KOPT-K1 (cell line): ENCODE measurements around the gene PHF1.

Experiments used
- H3K27ac ChIP-seq: fragments of 200-600 bp; sonication (generic); 2 replicates; pipeline ENCODE4 v1.5.1; 2016; ENCODE audit warnings: antibody characterized with exemption, mild to moderate bottlenecking, low read depth, low read length; ENCODE audit not compliant: poor library complexity, severe bottlenecking
- H3K36me3 ChIP-seq: fragments of 200-600 bp; sonication (generic); 2 replicates; pipeline ENCODE4 v1.5.1; 2017; ENCODE audit warnings: antibody characterized with exemption, mild to moderate bottlenecking, low read length, moderate library complexity; ENCODE audit not compliant: insufficient read depth
- H3K9me3 ChIP-seq: fragments of 200-600 bp; sonication (generic); 2 replicates; pipeline ENCODE4 v1.5.1; 2017; ENCODE audit warnings: antibody characterized with exemption, low read length, mild to moderate bottlenecking; ENCODE audit not compliant: insufficient read depth, poor library complexity, severe bottlenecking

PHF1 gene

GRCh38 chr6:33410050-33410710, 634 bp upstream of the PHF1 start:
- H3K9me3 ChIP-seq: no peaks in the 10 kb centered on the region
- peaks cover 68% of the 10 kb centered on the region for H3K36me3 ChIP-seq
- peak overlapping the region; percentile 88 for H3K27ac ChIP-seq

- no peaks in the 10 kb centered on the region for H3K9me3 ChIP-seq
- peaks cover 68% of the 10 kb centered on the region for H3K36me3 ChIP-seq
- H3K27ac ChIP-seq: peak overlapping the region; percentile 75
These were observed 805 bp downstream of the PHF1 start for GRCh38 chr6:33411632-33412005.

GRCh38 chr6:33412140-33413009, 1.6 kb downstream of the PHF1 start:
- Histone ChIP-seq H3K9me3 (no peaks in the 10 kb centered on the region), H3K36me3 (peaks cover 63% of the 10 kb centered on the region), H3K27ac (no peak overlapping the region)

- Histone ChIP-seq H3K9me3 (no peaks in the 10 kb centered on the region), H3K36me3 (peaks cover 52% of the 10 kb centered on the region), H3K27ac (no peak overlapping the region)
These were observed 2.7 kb downstream of the PHF1 start for GRCh38 chr6:33413241-33414120.

- Histone ChIP-seq H3K36me3 (peaks cover 48% of the 10 kb centered on the region), H3K9me3 (no peaks in the 10 kb centered on the region), H3K27ac (no peak overlapping the region)
These were observed 3.9 kb downstream of the PHF1 start for GRCh38 chr6:33414592-33415271.

- Histone ChIP-seq H3K36me3 (peaks cover 48% of the 10 kb centered on the region), H3K9me3 (no peaks in the 10 kb centered on the region), H3K27ac (no peak overlapping the region)
These were observed 5.0 kb downstream of the PHF1 start for GRCh38 chr6:33415831-33416230.

- peak overlapping the region; percentile 93 for H3K27ac ChIP-seq
- H3K9me3 ChIP-seq: no peaks in the 10 kb centered on the region
- peaks cover 48% of the 10 kb centered on the region for H3K36me3 ChIP-seq
These were observed 5.7 kb downstream of the PHF1 start for GRCh38 chr6:33416386-33417127.

- Histone ChIP-seq H3K36me3 (peaks cover 45% of the 10 kb centered on the region), H3K27ac (peak overlapping the region; percentile 93), H3K9me3 (no peaks in the 10 kb centered on the region)
These were observed 6.5 kb downstream of the PHF1 start for GRCh38 chr6:33417128-33417902.

- Histone ChIP-seq H3K9me3 (no peaks in the 10 kb centered on the region), H3K36me3 (peaks cover 37% of the 10 kb centered on the region), H3K27ac (peak within 1 kb of the TSS; percentile 93)
These were observed 7.3 kb downstream of the PHF1 start, which contains the start of gene CUTA for GRCh38 chr6:33417903-33418689. CUTA (minus strand) TSS chr6:33418107; CDS start chr6:33418000, 107 bp downstream.

- Histone ChIP-seq H3K36me3 (peaks cover 37% of the 10 kb centered on the region), H3K9me3 (no peaks in the 10 kb centered on the region), H3K27ac (peak overlapping the region; percentile 93)
These were observed 8.0 kb downstream of the PHF1 start for GRCh38 chr6:33418690-33419291.

GRCh38 chr6:33419580-33420490, 9.0 kb downstream of the PHF1 start, which contains the start of gene SYNGAP1:
SYNGAP1 (plus strand) TSS chr6:33420065; CDS start chr6:33420265, 200 bp downstream.
- peak within 1 kb of the TSS; percentile 93 for H3K27ac ChIP-seq
- H3K9me3 ChIP-seq: no peaks in the 10 kb centered on the region
- peaks cover 32% of the 10 kb centered on the region for H3K36me3 ChIP-seq
